GM12874 (cell line): ENCODE measurements around the gene EVI5.

Source experiments
- CTCF ChIP-seq: IDR thresholded peaks from 2 replicates; pipeline ENCODE4 v1.5.1; 2011; ENCODE audit warnings: low read depth, mild to moderate bottlenecking, control low read depth, low read length, moderate library complexity; ENCODE audit not compliant: insufficient read depth

The EVI5 gene

GRCh38 chr1:92784639-92785500 is at the start of gene EVI5:
EVI5 (minus strand) TSS chr1:92785108; CDS start chr1:92736546, 48,562 bp downstream.
- 0 out of 2 replicates have a peak, but pooled peaks have one; percentile 16 for TF ChIP-seq CTCF

- no peak for TF ChIP-seq CTCF
Measured at GRCh38 chr1:92834617-92835016, 49.7 kb upstream of the EVI5 start.

GRCh38 chr1:92833840-92834239 is 48.9 kb upstream of the EVI5 start:
- TF ChIP-seq CTCF, result no peak

- no peak for TF ChIP-seq CTCF
Measured at GRCh38 chr1:92832537-92833114, 47.7 kb upstream of the EVI5 start.

- TF ChIP-seq CTCF, result peak; percentile 96
Measured at GRCh38 chr1:92831762-92832536, 47.0 kb upstream of the EVI5 start, which contains the start of gene RPL5. RPL5 (plus strand) TSS chr1:92832040; CDS start chr1:92832115, 75 bp downstream.

GRCh38 chr1:92831368-92831761 is 46.5 kb upstream of the EVI5 start:
- no peak for TF ChIP-seq CTCF

- no peak for TF ChIP-seq CTCF
Measured at GRCh38 chr1:92826792-92827191, 41.9 kb upstream of the EVI5 start.
